Activated effector memory CD4-positive, alpha-beta T cell treated with Interleukin-2 at 50 U/mL for 16 hours (primary cell): ENCODE results near the gene C11orf68.
"Not testable (repeated sequence)": the region's sequence is repeated elsewhere in the genome, so short reads cannot be mapped to it uniquely, and the experiment has no call there.

Experiments
- DNase-seq: peaks from one replicate; pipeline ENCODE4 v3.0.0-alpha.2; 2020

C11orf68 gene

DNA sequence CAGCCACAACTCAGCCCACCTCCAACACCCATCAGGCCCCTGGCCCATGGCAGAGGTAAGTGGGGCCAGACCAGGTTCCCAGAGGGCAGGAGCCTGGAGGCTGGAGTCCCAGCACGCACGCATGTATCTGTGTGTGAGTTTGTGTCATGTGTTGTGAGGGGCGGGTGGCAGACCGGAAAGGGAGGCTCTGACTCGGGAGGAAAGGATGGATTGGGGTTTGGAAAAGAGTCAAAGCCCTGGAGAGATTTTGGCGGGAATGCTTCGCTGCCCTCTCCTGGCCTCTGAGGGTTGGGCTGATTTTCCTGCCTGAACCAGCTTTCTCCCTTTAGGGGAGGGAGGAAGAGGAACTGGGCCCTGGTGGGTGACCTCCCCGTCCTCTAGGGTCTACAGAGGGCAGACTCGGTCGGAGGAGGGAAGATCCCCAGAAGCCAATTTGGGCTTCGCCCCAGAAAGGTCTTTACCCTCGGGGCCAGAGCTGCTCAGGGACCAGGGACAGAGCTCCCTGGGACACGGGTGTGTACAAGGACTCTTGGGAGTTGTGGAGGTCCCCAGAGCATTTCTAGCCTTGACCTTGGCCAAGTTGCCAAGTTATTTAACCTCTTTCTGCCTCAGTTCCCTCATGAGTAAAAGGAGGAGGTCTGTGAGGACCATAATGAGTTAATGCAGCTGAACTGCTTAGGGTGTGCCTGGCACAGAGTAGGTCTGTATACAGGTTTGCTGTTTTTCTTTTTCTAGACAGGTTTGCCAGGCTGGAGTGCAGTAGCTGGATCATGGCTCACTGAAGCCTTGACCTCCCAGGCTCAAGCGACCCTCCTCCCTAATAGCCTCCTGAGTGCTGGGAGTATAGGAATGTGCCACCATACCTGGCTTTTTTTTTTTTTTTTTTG, 6.9 kb downstream of the C11orf68 start:
- no peak for DNase-seq

DNA sequence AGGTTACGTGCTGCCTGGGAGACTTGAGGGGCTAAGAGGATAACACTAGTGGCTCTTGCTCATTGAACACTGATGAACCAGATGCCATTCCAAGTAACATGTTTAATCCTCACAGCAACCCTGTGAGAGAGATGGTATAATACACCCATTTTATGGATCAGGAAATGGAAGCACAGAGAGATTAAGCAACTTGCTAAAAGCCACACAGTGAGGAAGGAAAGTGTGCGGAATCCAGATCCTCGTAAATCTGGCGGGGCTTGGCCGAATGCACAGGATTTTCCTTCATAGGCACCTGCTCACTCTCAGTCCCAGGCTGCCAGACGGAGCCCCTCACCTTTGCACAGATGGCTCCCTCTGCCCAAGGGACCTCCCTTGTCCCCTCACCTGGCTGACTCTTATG, 11.0 kb downstream of the C11orf68 start:
- DNase-seq = no peak

- DNase-seq = no peak
Observed at GRCh38 chr11:65906602-65907001, 12.3 kb downstream of the C11orf68 start.

GRCh38 chr11:65903715-65904114, 15.1 kb downstream of the C11orf68 start:
- no peak for DNase-seq

DNA sequence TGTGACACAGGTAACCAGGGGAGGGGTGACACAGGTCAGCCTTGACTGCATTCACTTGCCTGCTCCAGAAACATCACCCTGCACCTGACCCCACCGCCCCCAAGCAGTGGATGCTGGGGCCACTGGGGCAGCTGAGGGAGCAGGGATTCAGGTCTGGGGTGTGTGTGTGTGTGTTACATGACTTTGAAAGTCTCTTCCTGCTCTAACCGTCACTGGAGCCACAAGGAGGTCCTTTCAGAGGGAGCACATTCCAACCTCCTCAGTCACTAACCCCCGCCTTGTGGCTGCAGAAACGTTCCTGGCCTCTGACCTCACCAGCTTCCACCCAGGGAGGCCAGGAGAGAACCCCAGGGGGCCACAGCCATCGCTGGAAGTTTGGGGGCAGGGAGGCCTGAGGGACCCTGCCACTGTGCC, 15.8 kb downstream of the C11orf68 start:
- DNase-seq = no peak

DNA sequence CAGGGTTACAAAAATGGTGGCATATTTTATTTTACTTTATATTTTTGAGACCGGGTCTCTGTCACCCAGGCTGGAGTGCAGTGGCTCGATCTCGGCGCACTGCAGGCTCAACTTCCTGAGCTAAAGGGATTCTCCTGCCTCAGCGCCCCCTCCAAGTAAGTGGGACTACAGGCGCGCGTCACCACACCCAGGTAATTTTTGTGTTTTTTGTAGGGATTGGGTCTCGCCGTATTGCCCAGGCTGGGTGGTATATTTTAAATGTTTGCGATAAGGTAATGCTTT, 18.0 kb downstream of the C11orf68 start:
- DNase-seq = no peak

DNA sequence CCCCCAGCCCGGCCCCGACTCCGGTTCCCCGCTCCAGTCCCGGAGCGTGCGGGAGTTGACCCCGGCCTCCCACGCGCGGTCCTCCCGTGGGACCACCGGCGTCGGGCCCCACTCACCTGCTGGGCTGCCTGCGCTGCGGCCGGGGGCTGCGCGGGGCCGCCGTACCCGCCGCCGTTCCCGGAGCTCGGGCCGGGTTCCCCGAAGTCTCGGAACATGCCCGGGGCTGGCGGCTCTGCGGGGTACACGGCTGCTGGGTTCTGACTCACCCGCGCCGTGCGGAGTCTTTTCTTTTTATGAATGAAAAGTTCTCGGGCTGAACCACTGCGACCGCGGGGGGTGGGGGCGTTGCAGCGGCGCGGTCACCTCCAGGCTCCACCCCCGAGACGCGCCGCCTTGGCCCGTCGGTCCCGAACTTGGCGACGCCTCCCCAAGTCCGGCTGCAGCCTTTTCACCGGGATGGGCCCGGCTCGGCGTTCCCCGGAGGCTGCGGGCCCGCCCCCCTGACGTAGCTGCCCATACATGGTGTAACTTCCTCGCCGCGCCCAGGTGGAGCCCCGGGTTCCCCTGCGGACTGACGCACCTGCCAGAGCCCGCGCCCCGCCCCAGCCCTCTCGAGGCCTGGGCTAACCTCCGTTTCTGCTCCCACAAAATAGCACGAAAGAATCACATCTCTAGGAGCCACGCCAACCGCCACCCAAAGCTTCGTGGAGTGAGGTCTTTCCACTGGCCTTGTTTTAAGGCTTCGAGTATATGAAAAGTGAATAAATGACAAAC, 18.6 kb downstream of the C11orf68 start, which contains the start of gene FOSL1:
TSS of gene FOSL1 (minus strand) at position 264 of the 774 bp plus-strand sequence. CDS start at position 215, 49 bp downstream.
- DNase-seq = peak; percentile 86

DNA sequence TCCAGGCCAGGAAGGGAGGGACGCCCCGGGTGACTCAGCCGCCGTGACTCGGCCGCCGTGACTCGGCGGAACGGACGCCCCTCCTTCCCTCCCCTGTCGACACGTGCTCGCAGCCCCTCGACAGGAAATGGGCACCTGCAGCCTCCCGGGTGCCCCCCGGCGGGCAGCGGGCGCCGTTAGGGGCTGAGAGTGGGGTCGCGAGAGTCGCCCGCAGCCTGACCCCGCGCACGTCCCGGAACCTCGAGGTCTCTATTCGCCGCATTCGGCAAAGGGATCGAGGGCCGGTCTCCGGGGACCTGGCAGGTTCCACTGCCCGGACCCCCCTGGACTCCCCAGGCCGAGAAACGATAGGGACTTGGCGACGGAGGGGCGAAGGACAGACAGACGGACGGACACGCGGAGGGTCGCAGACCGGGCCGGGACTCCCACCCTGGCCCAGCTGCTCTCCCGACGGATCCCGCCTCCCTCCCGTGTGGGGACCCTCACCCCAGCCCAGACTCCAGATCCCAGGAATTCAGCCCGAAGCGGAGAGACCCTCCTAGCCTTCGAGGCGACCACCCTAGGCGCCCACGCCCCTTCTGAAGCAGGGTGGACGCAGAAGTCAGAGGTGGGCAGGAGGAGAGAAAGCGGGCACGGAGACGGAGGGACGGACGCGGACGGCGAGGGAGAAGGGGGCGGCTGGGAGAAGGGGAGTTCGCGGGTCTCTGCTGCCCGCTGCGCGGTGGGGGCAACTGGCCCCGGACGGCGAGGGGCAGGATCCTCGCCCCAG, 19.3 kb downstream of the C11orf68 start:
- DNase-seq = peak; percentile 35

- no peak for DNase-seq
Observed at GRCh38 chr11:65898656-65899355, 20.1 kb downstream of the C11orf68 start.

DNA sequence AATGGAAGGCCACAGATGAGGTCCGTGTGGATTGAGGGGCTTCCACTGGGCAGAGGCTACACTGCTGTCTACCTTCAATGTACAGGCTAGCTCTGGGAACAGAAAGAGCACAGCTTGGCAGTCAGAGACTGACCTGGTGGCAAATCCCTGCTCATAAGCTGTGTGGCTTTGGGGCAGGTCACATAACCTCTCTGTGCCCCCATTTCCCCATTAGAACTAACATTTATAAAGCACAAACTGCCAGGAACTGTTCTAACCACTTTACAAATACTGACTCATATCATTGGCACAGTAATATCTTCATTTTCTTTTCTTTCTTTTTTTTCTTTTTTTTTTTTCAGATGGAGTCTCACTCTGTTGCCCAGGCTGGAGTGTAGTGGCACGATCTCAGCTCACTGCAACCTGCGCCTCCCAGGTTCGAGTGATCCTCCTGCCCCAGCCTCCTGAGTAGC, 21.8 kb downstream of the C11orf68 start:
- no peak for DNase-seq

GRCh38 chr11:65896034-65896999, 22.5 kb downstream of the C11orf68 start:
- no peak for DNase-seq

DNA sequence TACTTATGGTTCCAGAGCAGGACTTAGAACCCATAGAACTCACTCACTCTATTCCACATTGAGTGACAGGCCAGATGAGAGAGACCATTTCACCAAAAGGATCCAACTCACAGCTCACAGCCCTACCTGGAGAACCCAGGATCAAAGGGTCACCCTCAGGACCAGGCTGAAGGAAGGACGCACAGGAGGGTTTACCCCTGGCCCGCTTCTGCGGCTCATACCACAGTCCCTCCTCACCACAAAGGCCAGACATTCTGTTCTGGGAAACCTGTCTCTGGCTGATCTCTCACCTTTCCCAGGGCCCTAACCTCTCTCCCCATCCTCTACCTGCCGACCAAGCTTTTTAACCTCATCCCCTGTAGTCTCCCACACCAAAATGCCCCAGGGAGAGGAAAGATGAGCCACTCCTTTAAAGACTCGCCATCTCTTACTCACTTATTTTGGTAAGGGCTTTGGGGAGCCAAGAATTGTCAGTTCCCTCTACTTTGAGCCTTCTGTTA, 23.3 kb downstream of the C11orf68 start:
- DNase-seq = no peak

GRCh38 chr11:65894034-65894591, 24.7 kb downstream of the C11orf68 start:
- no peak for DNase-seq

DNA sequence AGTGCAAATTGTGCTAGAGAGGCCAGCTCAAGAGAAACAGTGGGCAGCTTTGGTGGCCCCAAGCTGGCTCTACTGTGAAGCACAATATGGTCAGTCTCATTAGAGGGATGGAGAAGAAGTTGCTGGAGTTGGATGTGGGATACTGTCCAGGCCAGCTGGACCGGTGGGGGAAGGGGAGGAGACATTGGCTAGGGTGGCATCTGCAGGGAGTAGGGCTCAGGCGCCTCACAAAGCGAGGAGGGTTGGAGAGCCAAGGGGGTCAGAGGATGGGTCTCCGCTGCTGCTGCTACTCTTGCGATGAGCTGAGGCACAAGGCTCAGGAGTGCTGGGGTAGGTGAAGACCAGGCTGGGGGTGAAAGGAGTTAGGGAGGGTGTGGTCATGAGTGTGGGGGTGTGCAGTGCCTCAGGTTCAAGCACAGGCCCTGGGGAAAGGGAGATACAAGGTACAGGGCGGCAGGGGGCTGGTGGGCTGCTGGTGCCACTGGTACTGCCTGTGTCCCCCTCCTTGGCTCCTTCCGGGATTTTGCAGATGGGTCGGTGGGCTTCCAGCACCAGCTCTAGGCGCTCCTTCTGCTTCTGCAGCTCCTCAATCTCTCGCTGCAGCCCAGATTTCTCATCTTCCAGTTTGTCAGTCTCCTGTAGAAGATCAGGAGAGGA, 26.1 kb downstream of the C11orf68 start:
- DNase-seq = no peak

- DNase-seq = not testable (repeated sequence)
Observed at GRCh38 chr11:65892137-65892540, 26.7 kb downstream of the C11orf68 start.

DNA sequence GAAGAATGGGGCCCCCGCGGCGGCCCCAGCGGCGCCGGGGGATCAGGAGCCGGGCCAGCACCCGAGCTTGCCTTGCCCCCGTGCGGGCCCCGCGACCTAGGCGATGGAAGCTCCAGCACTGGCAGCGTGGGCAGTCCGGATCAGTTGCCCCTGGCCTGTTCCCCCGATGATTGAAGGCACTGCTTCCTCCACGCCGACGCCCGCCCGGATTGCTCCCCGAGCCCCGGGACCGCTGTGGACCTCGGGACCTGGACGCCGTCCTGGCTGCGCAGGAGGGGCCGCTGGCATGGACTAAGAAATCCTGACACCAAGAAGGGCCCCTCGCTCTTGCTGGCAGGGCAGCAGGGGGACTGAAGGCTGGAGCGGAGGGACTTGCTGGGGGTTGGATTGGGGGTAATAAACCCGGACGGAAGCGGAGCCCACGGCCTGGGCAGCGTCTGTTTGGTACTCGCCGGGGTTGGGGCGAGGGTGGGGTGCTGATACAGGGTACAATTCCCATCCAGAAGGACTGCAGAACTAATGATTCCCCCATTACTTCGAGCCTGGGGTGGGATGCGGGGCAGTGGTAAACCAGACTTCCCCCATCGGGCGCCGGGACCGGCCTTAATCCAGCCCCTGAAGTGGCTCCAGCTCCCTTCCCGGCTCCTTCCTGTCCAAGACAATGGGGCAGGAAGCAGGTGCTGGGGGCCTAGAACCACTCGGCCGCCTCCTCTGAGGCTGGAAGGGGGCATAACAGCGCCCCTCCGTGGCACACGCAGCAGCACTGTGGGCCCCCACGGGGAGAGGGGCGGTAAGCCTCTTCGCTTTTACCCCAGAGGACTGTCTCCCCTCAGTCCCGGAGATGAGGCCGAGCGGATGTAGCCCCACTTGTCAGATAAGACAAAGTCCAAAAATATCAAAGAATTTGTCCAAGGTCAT, 27.4 kb downstream of the C11orf68 start:
- no peak for DNase-seq

GRCh38 chr11:65890324-65891218, 28.3 kb downstream of the C11orf68 start, which contains the start of gene CCDC85B:
Gene CCDC85B, plus strand, starts transcription at chr11:65890673. Its CDS starts 111 bp downstream, at chr11:65890784.
- DNase-seq = peak; percentile 97
